Gastrocnemius medialis (tissue), 4 donors: ENCODE results near the gene ZNF865. TPM values are rescaled to one million over a fixed set of nuclear protein-coding genes. Genes with fewer than 3 reads are reported as not detected.

Source experiments
- ATAC-seq, 2 donors: fragments of 150-250 bp; one replicate each; pipeline ENCODE4 v1.9.1; 2016
- DNase-seq, 2 donors: peaks; one replicate each; pipeline ENCODE4 v3.0.0-alpha.2; 2019
- H3K27ac ChIP-seq, 4 donors: fragments of 200-600 bp; sonication (generic); 1 replicate in 1 of 4; 2 replicates in 3 of 4; pipeline ENCODE4 v1.5.1; 2016 to 2018; ENCODE audit warnings: mild to moderate bottlenecking in 2 of 4, moderate library complexity in 1 of 4
- H3K27me3 ChIP-seq, 3 donors: fragments of 200-600 bp; sonication (generic) in 2 of 3; 1 replicate in 1 of 3; 2 replicates in 2 of 3; pipeline versions ENCODE4 v1.5.1 to v1.6.0; 2016 to 2019; ENCODE audit warnings: mild to moderate bottlenecking in 1 of 3, moderate library complexity in 1 of 3
- H3K36me3 ChIP-seq, 2 donors: fragments of 200-600 bp; sonication (generic) in 1 of 2; one replicate each; pipeline ENCODE4 v1.5.1; 2017 to 2018
- H3K4me1 ChIP-seq, 2 donors: fragments of 200-600 bp; sonication (generic) in 1 of 2; one replicate each; pipeline ENCODE4 v1.5.1; 2016 to 2017; ENCODE audit warnings: mild to moderate bottlenecking in 2 of 2
- H3K4me3 ChIP-seq, 4 donors: fragments of 200-600 bp; sonication (generic) in 3 of 4; 1 replicate in 1 of 4; 2 replicates in 3 of 4; pipeline ENCODE4 v1.5.1; 2016 to 2019; ENCODE audit warnings: mild to moderate bottlenecking in 2 of 4
- H3K9me3 ChIP-seq, 3 donors: fragments of 200-600 bp; sonication (generic) in 2 of 3; 1 replicate in 1 of 3; 2 replicates in 2 of 3; pipeline ENCODE4 v1.5.1; 2016 to 2019
- POLR2A ChIP-seq, 2 donors: fragments of 450-650 bp; IDR thresholded peaks; one replicate each; pipeline ENCODE4 v1.6.1; 2017; ENCODE audit warnings: antibody characterized with exemption in 2 of 2, mild to moderate bottlenecking in 2 of 2, moderate library complexity in 2 of 2
- in situ Hi-C, 4 donors: fragments of 200-750 bp; cut with MboI; loops; one replicate each; pipeline versions ENCODE4 v1.15.0 to v1.8.0; 2017; ENCODE audit warnings: low sequenced_read_pairs in 4 of 4
- intact Hi-C: fragments of 100-400 bp; cut with DNase I; formaldehyde crosslinking; loops from one replicate; pipeline ENCODE4 v1.15.1; 2023; ENCODE audit warnings: low total_unique reads
- total RNA-seq, 4 donors: library from RNA; depleted of rRNA; stranded (reverse); fragments of >200 nt; gene quantifications; one replicate each; pipeline versions ENCODE4 v1.1.0 to v1.2.3, GENCODE V29; 2016
- TF ChIP-seq, protein P1 (sequence below), 5 experiments: fragments of 450-650 bp in 3 of 5; fragments of 200-600 bp in 2 of 5; sonication (generic) in 2 of 5; IDR thresholded peaks in 4 of 5; conservative IDR thresholded peaks in 1 of 5; 1 replicate in 4 of 5; 2 replicates in 1 of 5; pipeline ENCODE4 v1.5.1; 2016 to 2019; ENCODE audit warnings: antibody characterized with exemption in 5 of 5, mild to moderate bottlenecking in 3 of 5, moderate library complexity in 3 of 5

Gene ZNF865
- total RNA-seq, 4 donors from 2014 or later: 10.3 to 23.4 (median 15.2) TPM

DNA sequence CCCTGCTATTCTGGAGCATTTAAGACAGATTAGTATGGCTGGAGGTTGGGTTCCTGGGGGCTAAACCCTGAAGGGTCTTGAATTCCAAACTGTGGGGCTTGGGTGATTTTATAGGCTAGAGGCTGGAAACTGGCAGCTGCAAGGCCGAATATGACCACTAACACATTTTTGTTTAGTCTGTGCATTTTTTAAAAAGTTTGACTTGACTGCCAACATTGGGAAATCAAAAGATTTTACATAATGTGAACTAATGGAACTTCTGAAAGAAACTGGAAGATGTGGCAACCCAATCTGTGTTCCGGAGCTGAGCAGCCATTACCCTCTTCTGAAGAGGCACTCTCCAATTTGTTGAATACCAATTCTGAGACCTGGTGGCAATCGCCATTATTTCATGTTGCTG, 13.8 kb downstream of the ZNF865 start:
- Histone ChIP-seq H3K4me1 (peaks cover 32 to 40% of the 10 kb centered on the region in 2 donors), H3K36me3 (peaks cover 0 to 26% of the 10 kb centered on the region in 2 donors), H3K27me3 (no peaks in the 10 kb centered on the region), H3K4me3 (no peak overlapping the region), H3K27ac (peak overlapping the region; percentile 31 to 99 (median 98)), H3K9me3 (no peaks in the 10 kb centered on the region)
- in situ Hi-C loops: no loop called here
- DNase-seq (no peak), ATAC-seq (no peak)
- no peak for TF ChIP-seq POLR2A (IDR thresholded peaks at IDR 0.05)
- TF ChIP-seq, protein P1, sequence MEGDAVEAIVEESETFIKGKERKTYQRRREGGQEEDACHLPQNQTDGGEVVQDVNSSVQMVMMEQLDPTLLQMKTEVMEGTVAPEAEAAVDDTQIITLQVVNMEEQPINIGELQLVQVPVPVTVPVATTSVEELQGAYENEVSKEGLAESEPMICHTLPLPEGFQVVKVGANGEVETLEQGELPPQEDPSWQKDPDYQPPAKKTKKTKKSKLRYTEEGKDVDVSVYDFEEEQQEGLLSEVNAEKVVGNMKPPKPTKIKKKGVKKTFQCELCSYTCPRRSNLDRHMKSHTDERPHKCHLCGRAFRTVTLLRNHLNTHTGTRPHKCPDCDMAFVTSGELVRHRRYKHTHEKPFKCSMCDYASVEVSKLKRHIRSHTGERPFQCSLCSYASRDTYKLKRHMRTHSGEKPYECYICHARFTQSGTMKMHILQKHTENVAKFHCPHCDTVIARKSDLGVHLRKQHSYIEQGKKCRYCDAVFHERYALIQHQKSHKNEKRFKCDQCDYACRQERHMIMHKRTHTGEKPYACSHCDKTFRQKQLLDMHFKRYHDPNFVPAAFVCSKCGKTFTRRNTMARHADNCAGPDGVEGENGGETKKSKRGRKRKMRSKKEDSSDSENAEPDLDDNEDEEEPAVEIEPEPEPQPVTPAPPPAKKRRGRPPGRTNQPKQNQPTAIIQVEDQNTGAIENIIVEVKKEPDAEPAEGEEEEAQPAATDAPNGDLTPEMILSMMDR (IDR thresholded peaks at IDR 0.05 in 4 of 5, conservative IDR thresholded peaks at IDR 0.05 in 1 of 5): no peak
- intact Hi-C loops: no loop called here

DNA sequence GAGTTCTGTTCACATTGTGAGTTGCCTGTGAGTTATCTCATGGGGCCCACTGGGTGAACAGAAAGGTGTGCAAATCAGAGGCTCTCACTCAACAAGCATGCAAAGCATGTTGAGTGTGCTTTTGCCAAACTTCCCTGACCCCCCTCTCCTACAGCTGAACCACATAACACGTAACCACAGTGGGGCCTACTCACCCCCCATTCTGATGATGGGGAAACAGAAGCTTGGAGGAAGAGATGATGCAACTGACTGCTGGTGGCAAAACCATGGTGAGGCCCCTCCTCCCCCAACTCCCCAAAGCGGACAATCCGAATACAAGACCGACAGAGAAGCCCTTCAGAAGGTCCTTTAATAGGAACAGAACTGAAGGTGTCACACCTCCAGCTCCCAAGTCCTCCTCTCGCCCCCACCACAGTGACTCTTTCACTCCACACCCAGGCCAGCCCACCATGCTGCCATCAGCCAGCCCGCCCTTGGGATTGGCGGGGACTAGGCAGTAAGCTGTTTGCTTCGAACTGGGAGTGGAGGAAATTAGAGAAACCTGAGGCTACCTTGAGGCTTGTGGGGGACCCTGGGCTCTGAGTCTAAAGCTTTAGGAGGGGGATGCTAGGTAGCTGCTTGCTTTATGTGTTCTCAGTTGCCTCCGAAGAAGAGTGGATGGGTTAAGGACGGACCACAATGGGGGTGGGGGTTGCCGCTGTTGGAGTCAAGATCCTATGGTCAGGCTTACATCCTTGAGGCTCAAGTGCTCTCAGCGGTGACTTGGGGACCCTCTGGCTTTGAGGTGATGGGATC, 15.2 kb downstream of the ZNF865 start:
- Histone ChIP-seq H3K36me3 (peaks cover 0 to 26% of the 10 kb centered on the region in 2 donors), H3K27me3 (no peaks in the 10 kb centered on the region), H3K9me3 (no peaks in the 10 kb centered on the region), H3K27ac (peak overlapping the region; percentile 97 to 99 (median 98)), H3K4me3 (no peak overlapping the region), H3K4me1 (peaks cover 39 to 46% of the 10 kb centered on the region in 2 donors)
- intact Hi-C loops (loop anchor here (5.0 kb wide), 1 partner anchor 213 kb away; the partner anchor contains the start of gene UBE2S), in situ Hi-C loops (no loop called here)
- ATAC-seq (no peak), DNase-seq (no peak)
- no peak for TF ChIP-seq POLR2A (IDR thresholded peaks at IDR 0.05)
- TF ChIP-seq, protein P1 (IDR thresholded peaks at IDR 0.05 in 4 of 5, conservative IDR thresholded peaks at IDR 0.05 in 1 of 5): no peak

DNA sequence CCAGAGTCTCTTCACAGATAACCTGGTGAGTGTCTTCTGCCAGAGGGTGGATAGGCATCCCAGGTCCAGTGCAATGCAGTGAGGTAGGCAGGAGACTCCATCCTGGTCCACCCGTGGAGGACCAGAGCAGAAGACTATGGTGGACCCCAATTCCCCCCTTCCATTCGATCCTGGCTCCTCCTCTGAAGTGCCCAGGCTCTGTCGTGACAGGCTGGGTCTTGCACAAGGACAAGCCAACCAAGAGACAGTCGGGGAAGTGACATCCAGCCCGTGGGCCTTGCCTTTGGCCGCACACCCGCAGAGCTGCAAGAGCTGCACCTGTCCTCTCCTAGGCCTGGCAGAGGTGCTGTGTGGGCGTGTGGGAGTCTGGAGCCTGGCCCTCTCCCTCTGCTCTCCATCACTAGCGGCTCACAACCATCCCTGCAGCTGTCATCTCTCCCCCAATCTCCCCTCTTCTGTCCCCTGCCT, 15.8 kb downstream of the ZNF865 start:
- intact Hi-C loops: loop anchor here (5.0 kb wide), 1 partner anchor 214 kb away; the partner anchor contains the start of gene UBE2S

DNA sequence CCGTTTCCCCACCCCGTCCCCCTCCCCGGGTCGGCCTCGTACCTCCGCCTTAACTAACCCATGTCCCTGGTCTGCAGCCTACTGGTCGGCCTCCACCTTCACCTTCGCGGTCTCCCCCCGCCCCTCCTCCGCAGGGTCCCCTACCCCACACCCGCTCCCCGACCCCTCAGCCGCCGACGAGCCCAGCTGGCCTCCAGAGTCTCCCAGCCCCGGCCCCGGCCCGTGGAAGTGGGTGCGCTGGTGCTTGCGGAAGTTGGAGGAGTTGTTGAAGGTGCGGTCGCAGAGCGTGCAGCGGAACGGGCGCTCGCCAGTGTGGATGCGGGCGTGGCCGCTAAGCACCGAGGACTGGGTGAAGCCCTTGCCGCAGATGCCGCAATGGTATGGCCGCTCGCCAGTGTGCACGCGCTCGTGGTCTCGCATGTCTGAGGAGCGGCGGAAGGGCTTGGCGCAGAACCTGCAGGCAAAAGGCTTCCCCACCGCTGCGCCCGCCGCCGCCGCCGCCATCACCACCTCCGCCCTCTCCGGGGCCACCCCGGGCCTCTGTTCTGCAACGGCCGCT, 16.3 kb downstream of the ZNF865 start:
- no peaks in the 10 kb centered on the region for H3K9me3 ChIP-seq
- intact Hi-C loops (loop anchor here (5.0 kb wide), 1 partner anchor 214 kb away; the partner anchor contains the start of gene UBE2S), in situ Hi-C loops (no loop called here)
- no peak overlapping the region for H3K4me3 ChIP-seq
- DNase-seq (no peak), ATAC-seq (no peak)
- H3K36me3 ChIP-seq: peaks cover 0 to 18% of the 10 kb centered on the region in 2 donors
- H3K27me3 ChIP-seq: no peaks in the 10 kb centered on the region
- H3K4me1 ChIP-seq: peaks cover 39 to 46% of the 10 kb centered on the region in 2 donors
- peak overlapping the region; percentile 97 to 99 (median 98) for H3K27ac ChIP-seq
- TF ChIP-seq POLR2A (IDR thresholded peaks at IDR 0.05): no peak
- TF ChIP-seq, protein P1 (IDR thresholded peaks at IDR 0.05 in 4 of 5, conservative IDR thresholded peaks at IDR 0.05 in 1 of 5): no peak

More for the DNA sequence above, 15.8 kb downstream of the ZNF865 start:
- Histone ChIP-seq H3K4me1 (peaks cover 39 to 46% of the 10 kb centered on the region in 2 donors), H3K9me3 (no peaks in the 10 kb centered on the region), H3K36me3 (peaks cover 0 to 23% of the 10 kb centered on the region in 2 donors), H3K4me3 (no peak overlapping the region), H3K27ac (peak overlapping the region; percentile 97 to 99 (median 98)), H3K27me3 (no peaks in the 10 kb centered on the region)
- in situ Hi-C loops: no loop called here
- no peak for TF ChIP-seq POLR2A (IDR thresholded peaks at IDR 0.05)
- TF ChIP-seq, protein P1 (IDR thresholded peaks at IDR 0.05 in 4 of 5, conservative IDR thresholded peaks at IDR 0.05 in 1 of 5): no peak
- ATAC-seq (no peak), DNase-seq (peak in 1 of 2 donors; percentile 81)
